Activated CD8-positive, alpha-beta memory T cell treated with anti-CD3 and anti-CD28 coated beads for 48 hours (primary cell): ENCODE measurements around the gene CSPG4.
"Not testable (repeated sequence)": the region's sequence is repeated elsewhere in the genome, so short reads cannot be mapped to it uniquely, and the experiment has no call there.

Experiments used
- DNase-seq, 3 experiments: peaks; one replicate each; pipeline ENCODE4 v3.0.0-alpha.2; 2020; ENCODE audit warnings: low read depth in 2 of 3, low spot score in 2 of 3

The CSPG4 gene

GRCh38 chr15:75705854-75706681 lies 6.6 kb downstream of the CSPG4 start:
- DNase-seq: no peak

GRCh38 chr15:75705375-75705774 lies 7.3 kb downstream of the CSPG4 start:
- DNase-seq: not testable (repeated sequence)

- DNase-seq: no peak
Measured at GRCh38 chr15:75704618-75705017, 8.0 kb downstream of the CSPG4 start.

- no peak for DNase-seq
Measured at GRCh38 chr15:75704263-75704615, 8.4 kb downstream of the CSPG4 start.

GRCh38 chr15:75703440-75704262 lies 9.0 kb downstream of the CSPG4 start:
- not testable (repeated sequence) for DNase-seq

GRCh38 chr15:75702436-75702835 lies 10.2 kb downstream of the CSPG4 start:
- DNase-seq: no peak

- not testable (repeated sequence) for DNase-seq
Measured at GRCh38 chr15:75701071-75702003, 11.3 kb downstream of the CSPG4 start.

- not testable (repeated sequence) for DNase-seq
Measured at GRCh38 chr15:75699961-75700874, 12.4 kb downstream of the CSPG4 start.

- not testable (repeated sequence) for DNase-seq
Measured at GRCh38 chr15:75699517-75699916, 13.1 kb downstream of the CSPG4 start.

- not testable (repeated sequence) for DNase-seq
Measured at GRCh38 chr15:75697974-75698747, 14.5 kb downstream of the CSPG4 start.

GRCh38 chr15:75697523-75697922 lies 15.1 kb downstream of the CSPG4 start:
- no peak for DNase-seq

GRCh38 chr15:75696854-75697259 lies 15.8 kb downstream of the CSPG4 start:
- no peak for DNase-seq

- DNase-seq: no peak
Measured at GRCh38 chr15:75696311-75696720, 16.3 kb downstream of the CSPG4 start.

GRCh38 chr15:75695634-75696310 lies 16.9 kb downstream of the CSPG4 start:
- no peak for DNase-seq

- DNase-seq: no peak
Measured at GRCh38 chr15:75695220-75695619, 17.4 kb downstream of the CSPG4 start.

- DNase-seq: no peak
Measured at GRCh38 chr15:75694241-75695182, 18.1 kb downstream of the CSPG4 start.

GRCh38 chr15:75693501-75694240 lies 19.0 kb downstream of the CSPG4 start:
- DNase-seq: no peak
